Ishikawa (cell line): ENCODE measurements around the gene POU4F2.

Experiments
- CEBPB ChIP-seq: IDR thresholded peaks from 2 replicates; pipeline ENCODE4 v1.6.1; 2012
- CREB1 ChIP-seq: IDR thresholded peaks from 2 replicates; pipeline ENCODE4 v1.6.1; 2012; ENCODE audit warnings: low read depth
- EGR1 ChIP-seq: IDR thresholded peaks from 2 replicates; pipeline ENCODE4 v1.6.1; 2012
- EP300 ChIP-seq: IDR thresholded peaks from 2 replicates; pipeline ENCODE4 v1.6.1; 2012; ENCODE audit warnings: borderline replicate concordance
- FOXM1 ChIP-seq: IDR thresholded peaks from 2 replicates; pipeline ENCODE4 v1.6.1; 2012; ENCODE audit warnings: low read depth, borderline replicate concordance
- NFIC ChIP-seq: IDR thresholded peaks from 2 replicates; pipeline ENCODE4 v1.6.1; 2012
- RAD21 ChIP-seq: IDR thresholded peaks from 2 replicates; pipeline ENCODE4 v1.6.1; 2012; ENCODE audit warnings: low read depth
- TAF1 ChIP-seq: IDR thresholded peaks from 2 replicates; pipeline ENCODE4 v1.6.1; 2012; ENCODE audit warnings: low read depth, mild to moderate bottlenecking
- TCF12 ChIP-seq: IDR thresholded peaks from 2 replicates; pipeline ENCODE4 v1.6.1; 2012; ENCODE audit warnings: low read depth
- TEAD4 ChIP-seq: IDR thresholded peaks from 2 replicates; pipeline ENCODE4 v1.6.1; 2012
- YY1 ChIP-seq: IDR thresholded peaks from 2 replicates; pipeline ENCODE4 v1.6.1; 2012; ENCODE audit warnings: low read depth
- ZBTB7A ChIP-seq: IDR thresholded peaks from 2 replicates; pipeline ENCODE4 v1.6.1; 2012; ENCODE audit warnings: low read depth
- TF ChIP-seq, protein P1 (sequence below): IDR thresholded peaks from 2 replicates; pipeline ENCODE4 v1.6.1; 2012; ENCODE audit warnings: low read depth, mild to moderate bottlenecking
- TF ChIP-seq, protein P2 (sequence below): IDR thresholded peaks from 2 replicates; pipeline ENCODE4 v1.6.1; 2012
- TF ChIP-seq, protein P3 (sequence below): IDR thresholded peaks from 2 replicates; pipeline ENCODE4 v1.6.1; 2012

Gene POU4F2

GRCh38 chr4:146646593-146647325 is 8.1 kb downstream of the POU4F2 start:
- TF ChIP-seq ZBTB7A (no peak), TEAD4 (no peak), EGR1 (no peak), EP300 (no peak), NFIC (no peak), TCF12 (no peak), RAD21 (no peak), CREB1 (no peak), CEBPB (no peak), FOXM1 (no peak), YY1 (no peak), TAF1 (no peak)
- TF ChIP-seq, protein P1, sequence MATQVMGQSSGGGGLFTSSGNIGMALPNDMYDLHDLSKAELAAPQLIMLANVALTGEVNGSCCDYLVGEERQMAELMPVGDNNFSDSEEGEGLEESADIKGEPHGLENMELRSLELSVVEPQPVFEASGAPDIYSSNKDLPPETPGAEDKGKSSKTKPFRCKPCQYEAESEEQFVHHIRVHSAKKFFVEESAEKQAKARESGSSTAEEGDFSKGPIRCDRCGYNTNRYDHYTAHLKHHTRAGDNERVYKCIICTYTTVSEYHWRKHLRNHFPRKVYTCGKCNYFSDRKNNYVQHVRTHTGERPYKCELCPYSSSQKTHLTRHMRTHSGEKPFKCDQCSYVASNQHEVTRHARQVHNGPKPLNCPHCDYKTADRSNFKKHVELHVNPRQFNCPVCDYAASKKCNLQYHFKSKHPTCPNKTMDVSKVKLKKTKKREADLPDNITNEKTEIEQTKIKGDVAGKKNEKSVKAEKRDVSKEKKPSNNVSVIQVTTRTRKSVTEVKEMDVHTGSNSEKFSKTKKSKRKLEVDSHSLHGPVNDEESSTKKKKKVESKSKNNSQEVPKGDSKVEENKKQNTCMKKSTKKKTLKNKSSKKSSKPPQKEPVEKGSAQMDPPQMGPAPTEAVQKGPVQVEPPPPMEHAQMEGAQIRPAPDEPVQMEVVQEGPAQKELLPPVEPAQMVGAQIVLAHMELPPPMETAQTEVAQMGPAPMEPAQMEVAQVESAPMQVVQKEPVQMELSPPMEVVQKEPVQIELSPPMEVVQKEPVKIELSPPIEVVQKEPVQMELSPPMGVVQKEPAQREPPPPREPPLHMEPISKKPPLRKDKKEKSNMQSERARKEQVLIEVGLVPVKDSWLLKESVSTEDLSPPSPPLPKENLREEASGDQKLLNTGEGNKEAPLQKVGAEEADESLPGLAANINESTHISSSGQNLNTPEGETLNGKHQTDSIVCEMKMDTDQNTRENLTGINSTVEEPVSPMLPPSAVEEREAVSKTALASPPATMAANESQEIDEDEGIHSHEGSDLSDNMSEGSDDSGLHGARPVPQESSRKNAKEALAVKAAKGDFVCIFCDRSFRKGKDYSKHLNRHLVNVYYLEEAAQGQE, result no peak
- TF ChIP-seq, protein P2, sequence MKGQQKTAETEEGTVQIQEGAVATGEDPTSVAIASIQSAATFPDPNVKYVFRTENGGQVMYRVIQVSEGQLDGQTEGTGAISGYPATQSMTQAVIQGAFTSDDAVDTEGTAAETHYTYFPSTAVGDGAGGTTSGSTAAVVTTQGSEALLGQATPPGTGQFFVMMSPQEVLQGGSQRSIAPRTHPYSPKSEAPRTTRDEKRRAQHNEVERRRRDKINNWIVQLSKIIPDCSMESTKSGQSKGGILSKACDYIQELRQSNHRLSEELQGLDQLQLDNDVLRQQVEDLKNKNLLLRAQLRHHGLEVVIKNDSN, result no peak
- TF ChIP-seq, protein P3, sequence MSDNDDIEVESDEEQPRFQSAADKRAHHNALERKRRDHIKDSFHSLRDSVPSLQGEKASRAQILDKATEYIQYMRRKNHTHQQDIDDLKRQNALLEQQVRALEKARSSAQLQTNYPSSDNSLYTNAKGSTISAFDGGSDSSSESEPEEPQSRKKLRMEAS, result no peak

DNA sequence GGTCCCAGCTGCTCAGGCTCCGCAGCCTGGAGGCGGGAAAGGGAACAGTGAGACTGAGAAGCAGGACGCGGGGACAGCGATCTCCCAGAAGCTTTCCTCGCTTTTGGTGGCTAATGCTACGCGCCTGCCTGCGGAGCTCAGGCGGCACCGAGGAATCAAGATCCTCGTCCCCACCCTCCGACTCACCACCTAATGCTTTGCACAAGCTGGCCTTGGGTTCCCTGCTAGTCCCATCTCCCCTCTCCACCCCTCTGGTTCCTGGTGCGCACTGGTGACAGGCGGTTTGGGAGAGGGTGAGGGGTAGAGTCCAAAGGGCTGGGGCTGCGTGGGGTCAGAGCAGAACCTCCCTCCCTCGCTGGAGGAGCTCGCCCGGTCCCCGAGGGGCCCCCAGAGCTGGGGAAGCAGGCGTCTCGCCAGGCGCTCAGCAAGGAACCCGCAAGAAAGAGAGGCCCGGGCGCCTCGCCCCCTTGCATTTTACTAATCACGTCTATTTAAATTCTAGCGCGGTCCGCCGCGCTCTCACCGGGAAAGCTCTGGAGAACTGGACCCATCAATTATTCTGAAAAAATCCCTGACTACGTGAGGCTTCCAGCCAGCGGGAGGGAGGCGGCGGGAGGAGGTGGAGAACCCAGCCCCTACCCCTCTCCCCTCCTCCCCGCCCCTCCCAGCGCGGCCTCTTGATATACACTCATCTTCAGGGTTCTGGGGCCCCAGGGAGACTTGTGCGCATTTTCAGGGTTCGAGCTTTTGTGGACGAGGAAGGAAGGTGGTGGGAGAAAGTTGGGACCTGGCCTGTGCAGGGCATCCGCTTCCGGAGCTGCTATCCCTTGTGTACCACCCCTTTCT is 9.1 kb downstream of the POU4F2 start:
- TF ChIP-seq EP300 (no peak), CEBPB (no peak), NFIC (no peak), RAD21 (no peak)
- TF ChIP-seq, protein P2, result no peak
- TF ChIP-seq, protein P3, result no peak

- TF ChIP-seq FOXM1, result no peak
- no peak for TF ChIP-seq NFIC
- no peak for TF ChIP-seq EGR1
- TF ChIP-seq TCF12, result no peak
- TF ChIP-seq, protein P2, result no peak
- TF ChIP-seq, protein P3, result no peak
- no peak for TF ChIP-seq EP300
- TF ChIP-seq CEBPB, result no peak
- TF ChIP-seq, protein P1, result no peak
- no peak for TF ChIP-seq TAF1
- no peak for TF ChIP-seq ZBTB7A
- TF ChIP-seq YY1, result no peak
- no peak for TF ChIP-seq RAD21
- TF ChIP-seq TEAD4, result no peak
- no peak for TF ChIP-seq CREB1
Measured at GRCh38 chr4:146648461-146648783, 9.7 kb downstream of the POU4F2 start.

DNA sequence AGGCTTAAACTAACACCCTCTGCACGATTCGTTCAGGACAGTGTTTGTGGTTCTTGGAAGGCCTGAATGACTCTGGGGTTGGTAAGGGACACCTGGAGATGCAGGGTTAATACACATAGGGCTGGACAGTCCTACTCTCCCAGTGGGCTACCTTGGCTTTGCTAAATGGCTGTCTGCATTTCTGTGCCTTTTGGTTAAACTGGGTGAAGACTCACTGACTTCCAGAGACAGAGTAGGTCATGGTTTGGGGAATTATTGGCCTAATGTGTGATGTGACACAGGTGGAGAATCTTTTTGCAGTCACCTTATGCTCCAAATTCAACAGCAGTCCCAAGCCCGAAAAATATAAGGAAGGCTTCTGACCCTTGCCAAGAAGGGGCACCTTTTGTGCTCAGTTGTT is 10.5 kb downstream of the POU4F2 start:
- TF ChIP-seq TAF1 (no peak), EP300 (no peak), EGR1 (no peak), TCF12 (no peak), RAD21 (no peak), CEBPB (no peak), YY1 (no peak), TEAD4 (no peak), NFIC (no peak), FOXM1 (no peak), CREB1 (no peak), ZBTB7A (no peak)
- TF ChIP-seq, protein P1, result no peak
- TF ChIP-seq, protein P3, result no peak
- TF ChIP-seq, protein P2, result no peak
